GM12878 (cell line): ENCODE results near the gene RBMS3. TPM values are rescaled to one million over a fixed set of nuclear protein-coding genes. Genes with fewer than 3 reads are reported as not detected.

Source experiments
- ATAC-seq: fragments of 200-7000 bp; cut with Tn5 transposase; 3 replicates; pipeline ENCODE4 v1.9.1; 2020; ENCODE audit warnings: mild to moderate bottlenecking, moderate library complexity
- BruUV-seq: library from RNA; stranded (reverse); fragments of 400-500 nt; replicated peaks from 2 replicates; lab custom pipeline; 2021; lab: Mats Ljungman, UMichigan
- CTCF ChIA-PET: fragments of 300-600 bp; sonication (Branson Sonifier 250); formaldehyde crosslinking; extraction: SDS; loops from one replicate; lab custom pipeline; 2021; ENCODE audit warnings: inconsistent platforms; lab: Yijun Ruan, JAX
- POLR2A ChIA-PET: fragments of 350-600 bp; formaldehyde crosslinking; extraction: SDS; loops from one replicate; lab custom pipeline; 2021; ENCODE audit warnings: inconsistent platforms; lab: Charles Lee
- RAD21 ChIA-PET: fragments of 300-600 bp; sonication (Branson Sonifier 250); formaldehyde crosslinking; loops from one replicate; lab custom pipeline; 2023; ENCODE audit warnings: antibody characterized with exemption; ENCODE audit not compliant: unreplicated experiment; lab: Charles Lee
- SMC1A ChIA-PET: fragments of 300-600 bp; sonication (Branson Sonifier 250); formaldehyde crosslinking; loops from one replicate; lab custom pipeline; 2023; ENCODE audit not compliant: unreplicated experiment, uncharacterized antibody; lab: Charles Lee
- DNase-seq: peaks from one replicate; pipeline ENCODE4 v3.0.0-alpha.2; 2011; ENCODE audit warnings: low read depth, low spot score
- FAIRE-seq: peaks from 3 replicates; lab custom pipeline; 2011; peaks lifted over from hg19 to GRCh38; lab: Jason Lieb, UNC
- H2AFZ ChIP-seq: 2 replicates; pipeline ENCODE4 v1.6.0; 2011; ENCODE audit warnings: low read depth, low read length, control low read depth; ENCODE audit not compliant: control insufficient read depth
- H3K27ac ChIP-seq: 2 replicates; pipeline ENCODE4 v1.5.1; 2011; ENCODE audit warnings: control low read depth; ENCODE audit not compliant: control insufficient read depth, insufficient read depth
- H3K27me3 ChIP-seq, 2 experiments: replicated peaks in 1 of 2; 2 replicates each; pipeline versions ENCODE4 v1.6.0 to v1.6.1; 2011; ENCODE audit warnings: low read length in 1 of 2; ENCODE audit not compliant: control insufficient read depth in 2 of 2, insufficient read depth in 2 of 2
- H3K36me3 ChIP-seq, 2 experiments: 2 replicates each; pipeline ENCODE4 v1.5.1; 2011; ENCODE audit warnings: low read length in 1 of 2; ENCODE audit not compliant: control insufficient read depth in 2 of 2, insufficient read depth in 2 of 2
- H3K4me1 ChIP-seq: 2 replicates; pipeline ENCODE4 v1.6.1; 2011; ENCODE audit warnings: mild to moderate bottlenecking, low read length, moderate library complexity, mixed read lengths; ENCODE audit not compliant: control insufficient read depth, insufficient read depth
- H3K4me2 ChIP-seq: 2 replicates; pipeline ENCODE4 v1.6.0; 2011; ENCODE audit warnings: control low read depth; ENCODE audit not compliant: control insufficient read depth, insufficient read depth
- H3K4me3 ChIP-seq: fragments of 200-600 bp; sonication (generic); 2 replicates; pipeline ENCODE4 v1.5.1; 2016
- H3K79me2 ChIP-seq: 2 replicates; pipeline ENCODE4 v1.6.0; 2011; ENCODE audit warnings: low read length; ENCODE audit not compliant: control insufficient read depth, insufficient read depth
- H3K9ac ChIP-seq: 2 replicates; pipeline ENCODE4 v1.8.0; 2011; ENCODE audit warnings: low read length, control low read depth, mixed read lengths; ENCODE audit not compliant: control insufficient read depth, insufficient read depth
- H3K9me3 ChIP-seq: replicated peaks from 3 replicates; pipeline ENCODE4 v1.5.1; 2011; ENCODE audit warnings: mild to moderate bottlenecking, low read length; ENCODE audit not compliant: control insufficient read depth, insufficient read depth
- H4K20me1 ChIP-seq: 2 replicates; pipeline ENCODE4 v1.6.0; 2011; ENCODE audit not compliant: control insufficient read depth, insufficient read depth
- BHLHE40 ChIP-seq, 2 experiments: fragments of 450-650 bp in 1 of 2; IDR thresholded peaks; 2 replicates each; pipeline ENCODE4 v1.6.1; 2011 to 2017; ENCODE audit warnings: low read depth in 2 of 2, borderline replicate concordance in 1 of 2, improper control_type of control experiment in 1 of 2, low read length in 1 of 2, mild to moderate bottlenecking in 1 of 2
- CREB1 ChIP-seq: IDR thresholded peaks from 2 replicates; pipeline ENCODE4 v1.6.1; 2012; ENCODE audit warnings: low read depth, mild to moderate bottlenecking, inconsistent platforms
- CTCF ChIP-seq, 3 experiments: IDR thresholded peaks in 2 of 3; conservative IDR thresholded peaks in 1 of 3; 2 replicates each; pipeline ENCODE4 v1.5.1; 2011; ENCODE audit warnings: low read depth in 3 of 3, low read length in 3 of 3, mild to moderate bottlenecking in 3 of 3, control low read depth in 2 of 3, moderate library complexity in 2 of 3, inconsistent platforms in 1 of 3, mixed read lengths in 1 of 3; ENCODE audit not compliant: control insufficient read depth in 2 of 3, insufficient read depth in 1 of 3; ENCODE audit errors: extremely low read depth in 1 of 3
- DPF2 ChIP-seq: fragments of 450-650 bp; IDR thresholded peaks from 2 replicates; pipeline ENCODE4 v1.6.1; 2017; ENCODE audit warnings: mild to moderate bottlenecking
- EED ChIP-seq: sonication (generic); IDR thresholded peaks from 2 replicates; pipeline ENCODE4 v1.6.1; 2016; ENCODE audit warnings: antibody characterized with exemption, low read depth
- EP300 ChIP-seq, 2 experiments: fragments of 150-350 bp in 1 of 2; IDR thresholded peaks; 2 replicates each; pipeline ENCODE4 v1.6.1; 2011 to 2012; ENCODE audit warnings: low read depth in 2 of 2, low read length in 2 of 2, borderline replicate concordance in 1 of 2, improper control_type of control experiment in 1 of 2, inconsistent platforms in 1 of 2; ENCODE audit not compliant: control insufficient read depth in 1 of 2
- ETV6 ChIP-seq, 2 experiments: fragments of 450-650 bp in 1 of 2; IDR thresholded peaks in 1 of 2; conservative IDR thresholded peaks in 1 of 2; 2 replicates each; pipeline ENCODE4 v1.6.1; 2014; ENCODE audit warnings: antibody characterized with exemption in 1 of 2, borderline replicate concordance in 1 of 2, low read depth in 1 of 2, mild to moderate bottlenecking in 1 of 2, moderate library complexity in 1 of 2
- IKZF1 ChIP-seq: fragments of 450-650 bp; conservative IDR thresholded peaks from 2 replicates; pipeline ENCODE4 v1.6.1; 2017; ENCODE audit warnings: antibody characterized with exemption, mild to moderate bottlenecking
- IKZF2 ChIP-seq, 2 experiments: fragments of 450-650 bp; IDR thresholded peaks; 2 replicates each; pipeline ENCODE4 v1.6.1; 2017; ENCODE audit warnings: mild to moderate bottlenecking in 2 of 2, moderate library complexity in 2 of 2
- IRF4 ChIP-seq: IDR thresholded peaks from 2 replicates; pipeline ENCODE4 v1.6.1; 2011; ENCODE audit warnings: low read depth, low read length
- MTA2 ChIP-seq: fragments of 450-650 bp; IDR thresholded peaks from 2 replicates; pipeline ENCODE4 v1.6.1; 2016; ENCODE audit warnings: low read depth, mild to moderate bottlenecking, moderate library complexity
- NFIC ChIP-seq: IDR thresholded peaks from 2 replicates; pipeline ENCODE4 v1.6.1; 2012; ENCODE audit warnings: low read depth, mild to moderate bottlenecking, inconsistent platforms, low read length, moderate library complexity
- NFYB ChIP-seq: IDR thresholded peaks from 2 replicates; pipeline ENCODE4 v1.6.1; 2011; ENCODE audit warnings: low read depth, mild to moderate bottlenecking, low read length, improper control_type of control experiment, moderate library complexity; ENCODE audit not compliant: insufficient read depth
- RUNX3 ChIP-seq: IDR thresholded peaks from 2 replicates; pipeline ENCODE4 v1.6.1; 2012; ENCODE audit warnings: low read length, inconsistent platforms
- SPI1 ChIP-seq: IDR thresholded peaks from 2 replicates; pipeline ENCODE4 v1.6.1; 2011; ENCODE audit warnings: low read depth, mild to moderate bottlenecking, low read length, moderate library complexity, borderline replicate concordance; ENCODE audit not compliant: insufficient read depth
- ZBED1 ChIP-seq: IDR thresholded peaks from 2 replicates; pipeline ENCODE4 v1.6.1; 2016; ENCODE audit warnings: borderline replicate concordance
- ZNF592 ChIP-seq: fragments of 450-650 bp; IDR thresholded peaks from 2 replicates; pipeline ENCODE4 v1.6.1; 2017; ENCODE audit warnings: mild to moderate bottlenecking, moderate library complexity
- WGBS: methylation state at CpG from one replicate; pipeline ENCODE4 v1.1.6; 2016; ENCODE audit warnings: low lambda C conversion rate; ENCODE audit not compliant: insufficient replicate concordance, insufficient coverage; ENCODE audit errors: missing lambda C conversion rate; 5-methylcytosine and 5-hydroxymethylcytosine counted together
- in situ Hi-C: fragments of 300-500 bp; cut with MboI; formaldehyde crosslinking; loops from 9 replicates; pipeline ENCODE4 v1.14.3; 2018; ENCODE audit warnings: mixed read lengths
- intact Hi-C: fragments of 100-400 bp; cut with micrococcal nuclease; formaldehyde crosslinking; loops from one replicate; pipeline ENCODE4 v1.14.2; 2022; ENCODE audit not compliant: unreplicated experiment
- polyA plus RNA-seq, 11 experiments: library from polyadenylated mRNA; depleted of rRNA in 4 of 11; unstranded in 6 of 11; stranded (reverse) in 5 of 11; fragments of >200 nt; fragmentation: Nextera tagmentation in 4 of 11; fragmentation: Illumina TruSeq in 1 of 11; extraction: Ambion mirVana in 4 of 11; extraction: Trizol in 1 of 11; gene quantifications; 1 replicate in 1 of 11; 2 replicates in 10 of 11; pipeline versions ENCODE4 v1.2.1 to v1.2.3, GENCODE V29; 2011 to 2016; ENCODE audit warnings: inconsistent platforms in 2 of 11, missing spikeins in 2 of 11, low read depth in 1 of 11
- total RNA-seq, 4 experiments: library from RNA; depleted of rRNA in 3 of 4; stranded (reverse); fragments of >200 nt in 3 of 4; fragmentation: Illumina TruSeq in 1 of 4; extraction: Trizol in 1 of 4; gene quantifications; 2 replicates each; pipeline versions ENCODE4 v1.2.1 to v1.2.3, GENCODE V29; 2013 to 2021

Gene RBMS3
- total and polyA plus RNA-seq, 10 of the 15 experiments (the other 5 are each of a cell fraction or from before 2014, with no cell fraction given) = 0.79 to 4.7 (median 3.1) TPM

DNA sequence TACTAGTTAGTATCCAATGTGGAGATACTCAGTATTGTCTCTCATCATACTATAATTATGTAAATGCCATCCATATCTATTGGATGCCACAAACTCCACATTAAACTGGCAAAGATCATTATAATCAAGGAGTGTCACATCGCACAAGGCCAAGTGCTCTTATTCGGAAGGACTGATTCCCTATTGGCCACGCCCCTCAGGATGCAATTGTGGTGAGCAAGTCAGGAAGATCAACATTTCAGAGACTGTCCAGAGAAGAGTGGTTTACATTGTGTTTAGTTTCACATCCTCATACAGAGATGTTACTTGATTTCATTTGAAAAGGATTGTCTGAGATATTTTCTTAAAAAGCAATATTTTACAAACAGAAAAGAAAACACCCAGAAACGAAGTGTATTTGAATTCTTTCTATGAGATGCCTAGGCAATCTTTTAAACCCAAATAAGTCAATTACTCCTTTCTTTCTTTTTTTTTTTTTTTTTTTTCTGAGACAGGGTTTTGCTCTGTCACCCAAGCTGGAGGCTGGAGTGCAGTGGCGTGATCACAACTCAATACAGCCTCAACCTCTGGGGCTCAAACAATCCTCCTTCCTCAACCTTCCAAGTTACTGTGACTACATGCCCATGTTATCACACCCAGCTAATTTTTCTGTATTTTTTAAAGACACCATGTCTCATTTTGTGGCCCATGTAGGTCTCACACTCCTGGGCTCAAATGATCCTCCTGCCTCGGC lies 369.1 kb downstream of the RBMS3 start:
- Histone ChIP-seq H3K4me2 (no peak overlapping the region), H3K9ac (no peak overlapping the region), H3K4me1 (peaks cover 5% of the 10 kb centered on the region; the same call in 1 of the 2 replicates), H3K36me3 (no peaks in the 10 kb centered on the region), H3K27me3 (no peaks in the 10 kb centered on the region), H2AFZ (no peak overlapping the region), H3K4me3 (no peak overlapping the region), H3K79me2 (no peaks in the 10 kb centered on the region), H3K27ac (no peak overlapping the region), H4K20me1 (no peaks in the 10 kb centered on the region), H3K9me3 (no peaks in the 10 kb centered on the region; the same call in 1 of the 3 replicates)
- intact Hi-C loops (no loop called here), in situ Hi-C loops (no loop called here)
- SMC1A ChIA-PET = interaction anchor here (0.7 to 1.3 kb wide), 2 partner anchors 9 to 12 kb away, joined by 3 to 4 read pairs; no protein-coding TSS in a partner anchor
- CTCF ChIA-PET = interaction anchor here (0.6 kb wide), 2 partner anchors 9 to 31 kb away, joined by 3 read pairs; no protein-coding TSS in a partner anchor
- peak; percentile 95 for FAIRE-seq
- no peak for TF ChIP-seq CTCF (IDR thresholded peaks at IDR 0.05 in 2 of 3, conservative IDR thresholded peaks at IDR 0.05 in 1 of 3; ENCODE audit: control insufficient read depth in 2 of 3, extremely low read depth in 1 of 3, insufficient read depth in 1 of 3, low read depth in 3 of 3, low read length in 3 of 3)
- TF ChIP-seq IKZF1 = peak; percentile 43; the same call in 1 of the 2 replicates
- no peak for TF ChIP-seq ZBED1
- 0 out of 2 replicates have a peak, but pooled peaks have one; percentile 13 for TF ChIP-seq MTA2
- no peak for TF ChIP-seq NFYB
- peak; percentile 55; the same call in 1 of the 2 replicates for TF ChIP-seq EED
- peak; percentile 41; the same call in 1 of the 2 replicates for TF ChIP-seq NFIC
- no peak for TF ChIP-seq CREB1
- peak; percentile 39; the same call in 1 of the 2 replicates for TF ChIP-seq IRF4
- TF ChIP-seq BHLHE40 (IDR thresholded peaks at IDR 0.05; ENCODE audit: borderline replicate concordance in 1 of 2, low read depth in 2 of 2, low read length in 1 of 2) = no peak
- peak; percentile 70 to 75; a peak in 3 of 4 replicates for TF ChIP-seq IKZF2 (IDR thresholded peaks at IDR 0.05)
- TF ChIP-seq SPI1 = peak; percentile 90
- 0 out of 2 replicates have a peak, but pooled peaks have one; percentile 17 for TF ChIP-seq DPF2
- peak; percentile 63 for TF ChIP-seq RUNX3
- TF ChIP-seq ZNF592 = no peak
- peak in 1 of 2 experiments; percentile 53; a peak in 1 of 4 replicates for TF ChIP-seq EP300 (IDR thresholded peaks at IDR 0.05; ENCODE audit: borderline replicate concordance in 1 of 2, control insufficient read depth in 1 of 2, low read depth in 2 of 2, low read length in 2 of 2)
- no peak for TF ChIP-seq ETV6 (conservative IDR thresholded peaks at IDR 0.05 in 1 of 2, IDR thresholded peaks at IDR 0.05 in 1 of 2; ENCODE audit: borderline replicate concordance in 1 of 2, low read depth in 1 of 2)
- BruUV-seq = no TSS peak
- peak; percentile 44 for DNase-seq
- POLR2A ChIA-PET = interaction anchor here (0.6 kb wide), 1 partner anchor 576 kb away, joined by 3 read pairs; no protein-coding TSS in a partner anchor
- RAD21 ChIA-PET = no interaction called here
- peak; percentile 97 for ATAC-seq
- WGBS = 21% methylated on average over 5 of the region's 6 CpGs
